HCEC 1CT (cell line): Measurements from ENCODE around the gene CD274.
"Not testable (repeated sequence)": the region's sequence is repeated elsewhere in the genome, so short reads cannot be mapped to it uniquely, and the experiment has no call there.

ENCODE experiments used
- DNase-seq: peaks from one replicate; pipeline ENCODE4 v3.0.0-alpha.2; 2017

The CD274 gene

GRCh38 chr9:5438301-5439162 is 11.8 kb upstream of the CD274 start:
- peak; percentile 7 for DNase-seq

- no peak for DNase-seq
These were observed 9.9 kb upstream of the CD274 start for GRCh38 chr9:5440426-5440825.

- DNase-seq: peak; percentile 69
These were observed 9.3 kb upstream of the CD274 start for GRCh38 chr9:5441043-5441442.

GRCh38 chr9:5442400-5443011 is 7.8 kb upstream of the CD274 start:
- DNase-seq: peak; percentile 70

- no peak for DNase-seq
These were observed 6.5 kb upstream of the CD274 start for GRCh38 chr9:5443850-5444249.

- not testable (repeated sequence) for DNase-seq
These were observed 5.2 kb upstream of the CD274 start for GRCh38 chr9:5445096-5445495.

- DNase-seq: no peak
These were observed 4.5 kb upstream of the CD274 start for GRCh38 chr9:5445886-5446285.

GRCh38 chr9:5446451-5447236 is 3.7 kb upstream of the CD274 start:
- DNase-seq: peak; percentile 45

GRCh38 chr9:5447337-5447736 is 3.0 kb upstream of the CD274 start:
- no peak for DNase-seq

- DNase-seq: peak; percentile 13
These were observed 2.3 kb upstream of the CD274 start for GRCh38 chr9:5448016-5448415.

- DNase-seq: no peak
These were observed 1.6 kb upstream of the CD274 start for GRCh38 chr9:5448461-5449435.

- DNase-seq: no peak
These were observed 602 bp upstream of the CD274 start for GRCh38 chr9:5449521-5450358.

- no peak for DNase-seq
These were observed 1.9 kb downstream of the CD274 start for GRCh38 chr9:5452286-5452609.

GRCh38 chr9:5453004-5453403 is 2.7 kb downstream of the CD274 start:
- no peak for DNase-seq

- no peak for DNase-seq
These were observed 3.3 kb downstream of the CD274 start for GRCh38 chr9:5453673-5454072.

GRCh38 chr9:5455181-5455580 is 4.8 kb downstream of the CD274 start:
- peak; percentile 91 for DNase-seq

GRCh38 chr9:5459289-5459829 is 9.0 kb downstream of the CD274 start:
- DNase-seq: no peak

- no peak for DNase-seq
These were observed 9.8 kb downstream of the CD274 start for GRCh38 chr9:5460157-5460556.

GRCh38 chr9:5464831-5465330 is 14.5 kb downstream of the CD274 start:
- DNase-seq: not testable (repeated sequence)

- DNase-seq: no peak
These were observed 15.7 kb downstream of the CD274 start for GRCh38 chr9:5466005-5466404.

GRCh38 chr9:5466766-5467165 is 16.4 kb downstream of the CD274 start:
- DNase-seq: no peak
